ENCODE data around the gene CTNNA3.
A peak's percentile ranks its signal among the peaks of the same experiment; 100 is the strongest.
"Not testable (repeated sequence)": the region's sequence is repeated elsewhere in the genome, so short reads cannot be mapped to it uniquely, and the experiment has no call there.

The CTNNA3 gene

GRCh38 chr10:67257018-67257417 lies 439.0 kb downstream of the CTNNA3 start:
- no peak for DNase-seq

GRCh38 chr10:67250686-67251085 lies 445.3 kb downstream of the CTNNA3 start:
- no peak for DNase-seq

GRCh38 chr10:67246066-67246555 lies 449.9 kb downstream of the CTNNA3 start:
- peak in 2 of 58 donors; percentile 9 for DNase-seq

GRCh38 chr10:67242528-67242927 lies 453.5 kb downstream of the CTNNA3 start:
- no peak for DNase-seq

- no peak for DNase-seq
These were observed 454.5 kb downstream of the CTNNA3 start for GRCh38 chr10:67241451-67241850.

- DNase-seq, result no peak
These were observed 456.0 kb downstream of the CTNNA3 start for GRCh38 chr10:67239864-67240497.

- DNase-seq, result not testable (repeated sequence)
These were observed 465.1 kb downstream of the CTNNA3 start for GRCh38 chr10:67230680-67231500.

- no peak for DNase-seq
These were observed 470.8 kb downstream of the CTNNA3 start for GRCh38 chr10:67225226-67225625.

- no peak for DNase-seq
These were observed 471.4 kb downstream of the CTNNA3 start for GRCh38 chr10:67224553-67224952.

GRCh38 chr10:67222934-67223333 lies 473.1 kb downstream of the CTNNA3 start:
- DNase-seq, result no peak

GRCh38 chr10:67221939-67222494 lies 474.0 kb downstream of the CTNNA3 start:
- no peak for DNase-seq

GRCh38 chr10:67211680-67212079 lies 484.3 kb downstream of the CTNNA3 start:
- no peak for DNase-seq

GRCh38 chr10:67207923-67208322 lies 488.1 kb downstream of the CTNNA3 start:
- DNase-seq, result not testable (repeated sequence)

- DNase-seq, result no peak
These were observed 495.0 kb downstream of the CTNNA3 start for GRCh38 chr10:67200913-67201564.

GRCh38 chr10:67175354-67175753 lies 520.6 kb downstream of the CTNNA3 start:
- no peak for DNase-seq

GRCh38 chr10:67173787-67174186 lies 522.2 kb downstream of the CTNNA3 start:
- no peak for DNase-seq

GRCh38 chr10:67171970-67172369 lies 524.0 kb downstream of the CTNNA3 start:
- no peak for DNase-seq

- no peak for DNase-seq
These were observed 539.8 kb downstream of the CTNNA3 start for GRCh38 chr10:67156239-67156638.

GRCh38 chr10:67151471-67151870 lies 544.5 kb downstream of the CTNNA3 start:
- DNase-seq, result no peak

GRCh38 chr10:67144530-67144929 lies 551.5 kb downstream of the CTNNA3 start:
- DNase-seq, result no peak

- DNase-seq, result no peak
These were observed 554.7 kb downstream of the CTNNA3 start for GRCh38 chr10:67141300-67141699.

- DNase-seq, result no peak
These were observed 555.4 kb downstream of the CTNNA3 start for GRCh38 chr10:67140641-67141040.
